Hepatocyte (in vitro differentiated cells): ENCODE results near the gene WT1. TPM values are rescaled to one million over a fixed set of nuclear protein-coding genes. Genes with fewer than 3 reads are reported as not detected.

Experiments used
- DNase-seq: peaks from one replicate; pipeline ENCODE4 v3.0.0-alpha.2; 2016; ENCODE audit warnings: low spot score
- H2AFZ ChIP-seq: fragments of 200-600 bp; sonication (generic); 2 replicates; pipeline ENCODE4 v1.6.0; 2016; ENCODE audit warnings: antibody characterized with exemption, mild to moderate bottlenecking
- H3K27ac ChIP-seq: fragments of 200-600 bp; sonication (generic); 2 replicates; pipeline ENCODE4 v1.5.1; 2016; ENCODE audit warnings: mild to moderate bottlenecking
- H3K27me3 ChIP-seq: fragments of 200-600 bp; sonication (generic); 2 replicates; pipeline ENCODE4 v1.6.1; 2016
- H3K36me3 ChIP-seq: fragments of 200-600 bp; sonication (generic); replicated peaks from 2 replicates; pipeline ENCODE4 v1.5.1; 2016; ENCODE audit warnings: low read depth; ENCODE audit not compliant: insufficient read depth
- H3K4me1 ChIP-seq: fragments of 200-600 bp; sonication (generic); 2 replicates; pipeline ENCODE4 v1.5.1; 2016; ENCODE audit warnings: mild to moderate bottlenecking, moderate library complexity; ENCODE audit not compliant: insufficient read depth
- H3K4me2 ChIP-seq: fragments of 200-600 bp; sonication (generic); 2 replicates; pipeline ENCODE4 v1.6.0; 2016
- H3K4me3 ChIP-seq: fragments of 200-600 bp; sonication (generic); 2 replicates; pipeline ENCODE4 v1.5.1; 2016; ENCODE audit warnings: mild to moderate bottlenecking
- H3K79me2 ChIP-seq: fragments of 200-600 bp; sonication (generic); 2 replicates; pipeline ENCODE4 v1.6.0; 2017; ENCODE audit warnings: mild to moderate bottlenecking
- H3K9me2 ChIP-seq: fragments of 200-600 bp; sonication (generic); replicated peaks from 2 replicates; pipeline ENCODE4 v1.6.0; 2017; ENCODE audit warnings: mild to moderate bottlenecking; ENCODE audit not compliant: insufficient read depth
- H3K9me3 ChIP-seq: fragments of 200-600 bp; sonication (generic); 2 replicates; pipeline ENCODE4 v1.5.1; 2016; ENCODE audit warnings: low read depth, mild to moderate bottlenecking
- H4K20me1 ChIP-seq: fragments of 200-600 bp; sonication (generic); 2 replicates; pipeline ENCODE4 v1.6.0; 2016; ENCODE audit warnings: mild to moderate bottlenecking; ENCODE audit not compliant: insufficient read depth, poor library complexity, severe bottlenecking
- EZH2 ChIP-seq: fragments of 200-600 bp; sonication (generic); IDR thresholded peaks from 2 replicates; pipeline ENCODE4 v1.6.1; 2016; ENCODE audit warnings: antibody characterized with exemption, mild to moderate bottlenecking, borderline replicate concordance
- EZH2phosphoT487 ChIP-seq: fragments of 200-600 bp; sonication (generic); IDR thresholded peaks from one replicate; pipeline ENCODE4 v1.6.1; 2018; ENCODE audit warnings: antibody characterized with exemption, mild to moderate bottlenecking, low read depth, moderate library complexity; ENCODE audit not compliant: unreplicated experiment, severe bottlenecking
- WGBS: methylation state at CpG from one replicate; pipeline ENCODE4 v1.1.6; 2016; ENCODE audit warnings: low lambda C conversion rate; ENCODE audit errors: missing lambda C conversion rate; 5-methylcytosine and 5-hydroxymethylcytosine counted together
- polyA plus RNA-seq: library from polyadenylated mRNA; unstranded; fragments of >200 nt; fragmentation: Nextera tagmentation; extraction: Ambion mirVana; gene quantifications from 2 replicates; pipeline ENCODE4 v1.2.1, GENCODE V29; 2016
- small RNA-seq: library from RNA; depleted of rRNA; stranded (forward); fragments of <200 nt; gene quantifications from one replicate; pipeline ENCODE3, GENCODE V24; 2014
- total RNA-seq: library from RNA; depleted of rRNA; stranded (reverse); fragments of >200 nt; gene quantifications from 2 replicates; pipeline ENCODE4 v1.2.3, GENCODE V29; 2014
- TF ChIP-seq, protein P1 (sequence below): fragments of 200-600 bp; sonication (generic); IDR thresholded peaks from 2 replicates; pipeline ENCODE4 v1.5.1; 2016; ENCODE audit warnings: antibody characterized with exemption, mild to moderate bottlenecking; ENCODE audit not compliant: poor library complexity

The WT1 gene
- total and polyA plus RNA-seq, 2 experiments from 2014 or later = 0.37 to 0.47 TPM

DNA sequence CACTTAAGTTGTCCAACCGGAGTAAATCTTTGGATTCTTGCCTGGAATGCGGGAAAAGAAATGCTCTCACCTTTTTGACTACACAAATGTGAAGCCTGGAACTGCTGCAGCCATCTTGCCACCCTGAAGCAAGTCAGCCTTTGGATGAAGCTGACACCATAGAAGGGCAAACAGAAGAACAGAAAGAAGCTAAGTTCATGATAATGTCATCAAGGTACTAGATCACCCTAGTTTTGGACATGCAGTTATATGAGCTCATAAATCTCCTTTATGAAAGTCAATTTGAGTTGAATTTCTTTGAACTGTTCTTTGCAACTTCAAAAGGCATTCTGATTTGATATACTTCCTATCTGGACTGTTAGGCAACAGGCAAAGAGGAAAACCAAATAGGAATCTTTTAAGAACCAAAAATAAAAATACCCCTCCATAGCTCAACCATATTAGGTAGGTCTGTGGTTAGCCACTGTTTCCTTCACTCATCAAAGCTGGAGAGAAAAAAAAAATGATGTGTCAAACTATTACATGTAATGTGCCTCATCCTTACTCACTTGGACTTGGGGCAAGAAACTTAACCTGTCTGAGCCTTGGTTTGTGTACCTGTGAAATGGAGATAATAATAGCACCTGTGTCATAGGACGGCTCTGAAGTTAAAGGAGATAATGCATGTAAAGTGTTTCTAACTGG lies 91.9 kb downstream of the WT1 start:
- H3K27ac ChIP-seq = no peak overlapping the region
- no peaks in the 10 kb centered on the region for H3K36me3 ChIP-seq
- H3K9me3 ChIP-seq = no peaks in the 10 kb centered on the region
- no peak overlapping the region for H2AFZ ChIP-seq
- no peak for DNase-seq
- no peaks in the 10 kb centered on the region for H3K27me3 ChIP-seq
- no peak overlapping the region for H3K4me2 ChIP-seq
- no peaks in the 10 kb centered on the region for H3K79me2 ChIP-seq
- no peaks in the 10 kb centered on the region for H3K4me1 ChIP-seq
- 96% methylated on average over 3 of the region's 3 CpGs for WGBS
- TF ChIP-seq EZH2 (no peak), EZH2phosphoT487 (no peak)
- TF ChIP-seq, protein P1, sequence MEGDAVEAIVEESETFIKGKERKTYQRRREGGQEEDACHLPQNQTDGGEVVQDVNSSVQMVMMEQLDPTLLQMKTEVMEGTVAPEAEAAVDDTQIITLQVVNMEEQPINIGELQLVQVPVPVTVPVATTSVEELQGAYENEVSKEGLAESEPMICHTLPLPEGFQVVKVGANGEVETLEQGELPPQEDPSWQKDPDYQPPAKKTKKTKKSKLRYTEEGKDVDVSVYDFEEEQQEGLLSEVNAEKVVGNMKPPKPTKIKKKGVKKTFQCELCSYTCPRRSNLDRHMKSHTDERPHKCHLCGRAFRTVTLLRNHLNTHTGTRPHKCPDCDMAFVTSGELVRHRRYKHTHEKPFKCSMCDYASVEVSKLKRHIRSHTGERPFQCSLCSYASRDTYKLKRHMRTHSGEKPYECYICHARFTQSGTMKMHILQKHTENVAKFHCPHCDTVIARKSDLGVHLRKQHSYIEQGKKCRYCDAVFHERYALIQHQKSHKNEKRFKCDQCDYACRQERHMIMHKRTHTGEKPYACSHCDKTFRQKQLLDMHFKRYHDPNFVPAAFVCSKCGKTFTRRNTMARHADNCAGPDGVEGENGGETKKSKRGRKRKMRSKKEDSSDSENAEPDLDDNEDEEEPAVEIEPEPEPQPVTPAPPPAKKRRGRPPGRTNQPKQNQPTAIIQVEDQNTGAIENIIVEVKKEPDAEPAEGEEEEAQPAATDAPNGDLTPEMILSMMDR = no peak
- H3K9me2 ChIP-seq = no peaks in the 10 kb centered on the region
- no peaks in the 10 kb centered on the region for H4K20me1 ChIP-seq
- H3K4me3 ChIP-seq = no peak overlapping the region

DNA sequence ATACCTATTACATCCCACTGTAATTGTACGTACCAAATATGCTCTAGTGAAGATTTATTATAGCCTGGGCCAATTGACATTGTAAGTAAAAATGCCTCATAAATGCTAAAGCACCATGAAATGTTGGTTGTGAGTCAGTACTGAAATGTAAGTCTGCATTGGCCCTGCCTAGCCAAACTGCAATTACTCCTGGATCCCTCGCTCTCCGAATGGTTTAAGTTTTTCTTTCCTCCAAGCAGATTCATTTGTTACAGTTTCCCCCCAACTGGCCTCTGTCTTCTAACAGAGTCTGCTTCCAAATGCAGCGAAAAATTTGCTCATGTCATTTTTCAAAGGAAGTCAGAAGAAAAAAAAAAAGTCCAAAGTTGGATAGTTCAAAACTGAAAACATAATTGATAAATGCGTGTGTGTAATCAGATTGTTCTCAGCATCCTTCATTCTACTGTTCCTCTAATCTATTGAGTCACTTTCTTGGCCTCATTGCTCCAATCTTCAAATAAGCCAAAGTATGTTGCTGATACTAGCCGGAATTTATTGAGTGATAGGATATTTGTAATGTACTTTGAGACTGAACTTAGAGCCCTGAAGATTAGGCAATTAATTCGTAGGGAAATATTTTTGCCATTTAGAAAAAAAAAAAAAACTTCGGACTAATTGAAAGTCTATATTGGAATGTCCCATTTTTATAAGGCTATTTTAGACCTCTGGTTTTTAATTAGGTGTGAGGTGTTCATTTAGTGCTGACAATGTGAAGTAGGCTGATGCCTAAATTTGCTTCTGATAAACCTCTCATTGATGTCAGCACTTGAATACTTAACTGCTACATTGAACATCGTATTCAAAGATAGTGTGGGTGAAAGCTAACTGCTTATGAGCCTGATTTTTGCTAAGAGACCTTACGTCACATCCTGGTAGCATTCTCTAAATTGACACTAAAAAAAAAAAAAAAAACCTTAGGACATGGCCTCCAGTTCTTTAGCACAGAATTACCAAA lies 93.4 kb downstream of the WT1 start:
- Histone ChIP-seq H3K9me3 (no peaks in the 10 kb centered on the region), H3K27me3 (peaks cover 3% of the 10 kb centered on the region), H3K9me2 (no peaks in the 10 kb centered on the region), H2AFZ (no peak overlapping the region), H3K4me1 (no peaks in the 10 kb centered on the region), H3K79me2 (no peaks in the 10 kb centered on the region), H3K36me3 (no peaks in the 10 kb centered on the region), H3K4me3 (no peak overlapping the region), H4K20me1 (no peaks in the 10 kb centered on the region), H3K4me2 (no peak overlapping the region), H3K27ac (no peak overlapping the region)
- DNase-seq = peak; percentile 12
- TF ChIP-seq EZH2 = no peak
- TF ChIP-seq, protein P1 = no peak
- TF ChIP-seq EZH2phosphoT487 = no peak
- WGBS = 64% methylated on average over 10 of the region's 10 CpGs

DNA sequence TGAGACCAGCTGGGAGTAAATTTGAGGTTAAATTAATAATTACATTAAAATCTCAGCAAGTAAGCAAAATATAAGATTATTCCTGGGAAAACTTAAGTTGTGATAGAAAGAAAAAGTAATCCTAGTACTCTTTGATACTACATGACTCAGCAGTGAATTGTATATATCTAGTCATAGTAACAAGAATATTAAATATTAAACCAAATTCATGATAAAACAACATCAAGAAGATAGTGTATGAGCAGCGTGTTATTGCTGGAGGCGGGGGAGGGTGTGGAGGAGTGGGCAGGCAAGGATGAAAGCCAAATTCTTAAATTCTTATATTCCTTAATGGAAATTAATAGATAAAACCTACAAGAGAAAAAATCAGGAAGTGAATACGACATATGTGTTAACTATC lies 95.2 kb downstream of the WT1 start:
- Histone ChIP-seq H3K27ac (no peak overlapping the region), H3K27me3 (peaks cover 3% of the 10 kb centered on the region), H3K36me3 (no peaks in the 10 kb centered on the region), H3K4me3 (no peak overlapping the region), H3K9me2 (no peaks in the 10 kb centered on the region), H3K4me2 (no peak overlapping the region), H2AFZ (no peak overlapping the region), H3K79me2 (no peaks in the 10 kb centered on the region), H3K4me1 (no peaks in the 10 kb centered on the region), H3K9me3 (no peaks in the 10 kb centered on the region), H4K20me1 (no peaks in the 10 kb centered on the region)
- TF ChIP-seq EZH2phosphoT487 (no peak), EZH2 (no peak)
- TF ChIP-seq, protein P1 = no peak
- DNase-seq = no peak
- WGBS = 95% methylated on average over 3 of the region's 3 CpGs

Small RNAs within 50 kb of the gene (small RNA-seq; reads per million reads assigned to genes)
- not detected for gene RF02204
- gene RF02205 = not detected

Other genes with a start within 250 kb of the WT1 start
- gene EIF3M, start 148.3 kb upstream of the WT1 start, total RNA-seq = 508 and 516 TPM in 2 replicates
- gene EIF3M, start 148.3 kb upstream of the WT1 start, polyA plus RNA-seq = 231 and 261 TPM in 2 replicates